HepG2 (cell line): ENCODE measurements around the gene PA2G4. TPM values are rescaled to one million over a fixed set of nuclear protein-coding genes. Genes with fewer than 3 reads are reported as not detected.

Source experiments
- ATRX ChIP-seq: sonication (generic); formaldehyde crosslinking; IDR thresholded peaks from 2 replicates; pipeline ENCODE4 v1.4.0; 2020; ENCODE audit warnings: missing genetic modification reagents, borderline replicate concordance
- CEBPB ChIP-seq: IDR thresholded peaks from 2 replicates; pipeline ENCODE4 v1.6.1; 2011; ENCODE audit warnings: low read depth, low read length, improper control_type of control experiment, borderline replicate concordance
- GTF2F1 ChIP-seq: fragments of 150-350 bp; IDR thresholded peaks from 2 replicates; pipeline ENCODE4 v1.6.1; 2014; ENCODE audit warnings: low read length
- NCOR1 ChIP-seq: fragments of 200-600 bp; sonication (generic); IDR thresholded peaks from 2 replicates; pipeline ENCODE4 v1.7.0; 2017; ENCODE audit warnings: antibody characterized with exemption, low read length, borderline replicate concordance
- NKX3-1 ChIP-seq: sonication (generic); formaldehyde crosslinking; IDR thresholded peaks from 2 replicates; pipeline ENCODE4 v1.5.0; 2020; ENCODE audit warnings: missing genetic modification reagents
- SCMH1 ChIP-seq: sonication (generic); formaldehyde crosslinking; IDR thresholded peaks from 2 replicates; pipeline ENCODE4 v1.9.0; 2021; ENCODE audit warnings: missing genetic modification reagents, mild to moderate bottlenecking, borderline replicate concordance
- TEAD3 ChIP-seq: optimal IDR thresholded peaks from 2 replicates; pipeline ENCODE3; 2016; ENCODE audit warnings: borderline replicate concordance
- ZEB1 ChIP-seq: IDR thresholded peaks from 2 replicates; pipeline ENCODE4 v1.6.1; 2012; ENCODE audit warnings: mild to moderate bottlenecking, low read depth, inconsistent platforms; ENCODE audit not compliant: insufficient replicate concordance
- ZFP62 ChIP-seq: sonication (generic); formaldehyde crosslinking; IDR thresholded peaks from 2 replicates; pipeline ENCODE4 v1.4.0; 2020; ENCODE audit warnings: missing genetic modification reagents
- ZKSCAN1 ChIP-seq: fragments of 150-350 bp; IDR thresholded peaks from 2 replicates; pipeline ENCODE4 v1.6.1; 2014; ENCODE audit warnings: low read length
- ZNF441 ChIP-seq: sonication (generic); formaldehyde crosslinking; IDR thresholded peaks from 2 replicates; pipeline ENCODE4 v1.7.0; 2021; ENCODE audit warnings: missing genetic modification reagents, borderline replicate concordance
- ZNF496 ChIP-seq: sonication (generic); formaldehyde crosslinking; IDR thresholded peaks from 2 replicates; pipeline ENCODE4 v1.8.1; 2023; ENCODE audit warnings: mild to moderate bottlenecking, moderate library complexity, missing genetic modification reagents; ENCODE audit not compliant: insufficient replicate concordance
- ZNF720 ChIP-seq: sonication (generic); formaldehyde crosslinking; IDR thresholded peaks from 2 replicates; pipeline ENCODE4 v1.4.0; 2020; ENCODE audit warnings: missing genetic modification reagents
- ZNF891 ChIP-seq: sonication (generic); formaldehyde crosslinking; IDR thresholded peaks from 2 replicates; pipeline ENCODE4 v1.5.0; 2020; ENCODE audit warnings: mild to moderate bottlenecking, missing genetic modification reagents
- polyA plus RNA-seq, 8 experiments: library from polyadenylated mRNA; depleted of rRNA in 3 of 8; stranded (reverse) in 7 of 8; unstranded in 1 of 8; fragments of >200 nt; fragmentation: Illumina TruSeq in 4 of 8; extraction: Trizol in 4 of 8; gene quantifications; 2 replicates each; pipeline versions ENCODE4 v1.2.1 to v1.2.3, GENCODE V29; 2011 to 2016; ENCODE audit warnings: low read depth in 4 of 8, missing spikeins in 1 of 8, mixed read lengths in 1 of 8; ENCODE audit not compliant: insufficient read depth in 1 of 8
- total RNA-seq, 5 experiments: library from RNA; depleted of rRNA; stranded (reverse); fragments of >200 nt; fragmentation: Illumina TruSeq; extraction: Trizol; gene quantifications; 2 replicates each; pipeline ENCODE4 v1.2.3, GENCODE V29; 2016; ENCODE audit warnings: low read depth in 1 of 5
- TF ChIP-seq, protein P1 (sequence below): sonication (generic); formaldehyde crosslinking; IDR thresholded peaks from 2 replicates; pipeline ENCODE4; 2020; ENCODE audit warnings: missing genetic modification reagents, mild to moderate bottlenecking, borderline replicate concordance
- TF ChIP-seq, protein P2 (sequence below): fragments of 450-650 bp; IDR thresholded peaks from 2 replicates; pipeline ENCODE4 v1.6.1; 2017; ENCODE audit warnings: mild to moderate bottlenecking
- TF ChIP-seq, protein P3 (sequence below): sonication (generic); formaldehyde crosslinking; IDR thresholded peaks from 2 replicates; pipeline ENCODE4 v1.5.0; 2020; ENCODE audit warnings: mild to moderate bottlenecking, missing genetic modification reagents, borderline replicate concordance
- TF ChIP-seq, protein P4 (sequence below): sonication (generic); formaldehyde crosslinking; IDR thresholded peaks from 2 replicates; pipeline ENCODE4 v1.9.0; 2022; ENCODE audit warnings: low read depth, missing genetic modification reagents

Gene PA2G4
- total and polyA plus RNA-seq, 2 of the 13 experiments (the other 11 are each of a cell fraction or from before 2014, with no cell fraction given): 147 to 240 TPM

DNA sequence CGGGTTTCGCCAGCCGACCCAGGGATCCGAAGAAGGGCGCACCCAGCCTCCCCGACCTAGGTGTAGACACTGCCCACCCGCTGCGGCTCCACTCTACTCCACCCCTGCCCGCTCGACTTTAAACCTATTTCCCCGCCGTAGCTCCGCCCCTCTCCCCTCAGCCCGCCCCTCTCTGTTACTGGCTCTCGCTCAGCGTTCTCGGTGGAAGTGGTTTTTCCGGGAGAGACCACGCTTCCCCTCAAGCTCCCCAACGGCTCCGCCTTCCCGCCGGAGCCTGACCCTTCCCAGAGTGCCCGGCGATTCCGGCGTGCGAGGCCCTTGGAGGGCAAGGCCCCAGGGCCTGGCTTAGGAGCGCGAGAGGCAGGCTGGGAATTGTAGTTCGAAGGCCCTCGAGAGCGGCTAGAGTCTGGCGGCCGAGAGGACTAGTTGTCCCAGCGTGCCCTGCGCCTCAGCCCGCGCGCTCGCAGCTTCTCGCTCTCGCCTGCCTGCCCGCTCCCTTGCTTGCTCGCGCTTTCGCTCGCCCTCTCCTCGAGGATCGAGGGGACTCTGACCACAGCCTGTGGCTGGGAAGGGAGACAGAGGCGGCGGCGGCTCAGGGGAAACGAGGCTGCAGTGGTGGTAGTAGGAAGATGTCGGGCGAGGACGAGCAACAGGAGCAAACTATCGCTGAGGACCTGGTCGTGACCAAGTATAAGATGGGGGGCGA, at the start of gene PA2G4 (continued):
- no peak for TF ChIP-seq ZNF496 (CRISPR knock-in tag)
- peak; percentile 69 for TF ChIP-seq ZEB1
- TF ChIP-seq ZNF720 (CRISPR knock-in tag): no peak
- TF ChIP-seq, protein P1, sequence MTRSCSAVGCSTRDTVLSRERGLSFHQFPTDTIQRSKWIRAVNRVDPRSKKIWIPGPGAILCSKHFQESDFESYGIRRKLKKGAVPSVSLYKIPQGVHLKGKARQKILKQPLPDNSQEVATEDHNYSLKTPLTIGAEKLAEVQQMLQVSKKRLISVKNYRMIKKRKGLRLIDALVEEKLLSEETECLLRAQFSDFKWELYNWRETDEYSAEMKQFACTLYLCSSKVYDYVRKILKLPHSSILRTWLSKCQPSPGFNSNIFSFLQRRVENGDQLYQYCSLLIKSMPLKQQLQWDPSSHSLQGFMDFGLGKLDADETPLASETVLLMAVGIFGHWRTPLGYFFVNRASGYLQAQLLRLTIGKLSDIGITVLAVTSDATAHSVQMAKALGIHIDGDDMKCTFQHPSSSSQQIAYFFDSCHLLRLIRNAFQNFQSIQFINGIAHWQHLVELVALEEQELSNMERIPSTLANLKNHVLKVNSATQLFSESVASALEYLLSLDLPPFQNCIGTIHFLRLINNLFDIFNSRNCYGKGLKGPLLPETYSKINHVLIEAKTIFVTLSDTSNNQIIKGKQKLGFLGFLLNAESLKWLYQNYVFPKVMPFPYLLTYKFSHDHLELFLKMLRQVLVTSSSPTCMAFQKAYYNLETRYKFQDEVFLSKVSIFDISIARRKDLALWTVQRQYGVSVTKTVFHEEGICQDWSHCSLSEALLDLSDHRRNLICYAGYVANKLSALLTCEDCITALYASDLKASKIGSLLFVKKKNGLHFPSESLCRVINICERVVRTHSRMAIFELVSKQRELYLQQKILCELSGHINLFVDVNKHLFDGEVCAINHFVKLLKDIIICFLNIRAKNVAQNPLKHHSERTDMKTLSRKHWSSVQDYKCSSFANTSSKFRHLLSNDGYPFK (CRISPR knock-in tag): peak; percentile 89
- no peak; the same call in 1 of the 2 replicates for TF ChIP-seq ZKSCAN1
- TF ChIP-seq, protein P2, sequence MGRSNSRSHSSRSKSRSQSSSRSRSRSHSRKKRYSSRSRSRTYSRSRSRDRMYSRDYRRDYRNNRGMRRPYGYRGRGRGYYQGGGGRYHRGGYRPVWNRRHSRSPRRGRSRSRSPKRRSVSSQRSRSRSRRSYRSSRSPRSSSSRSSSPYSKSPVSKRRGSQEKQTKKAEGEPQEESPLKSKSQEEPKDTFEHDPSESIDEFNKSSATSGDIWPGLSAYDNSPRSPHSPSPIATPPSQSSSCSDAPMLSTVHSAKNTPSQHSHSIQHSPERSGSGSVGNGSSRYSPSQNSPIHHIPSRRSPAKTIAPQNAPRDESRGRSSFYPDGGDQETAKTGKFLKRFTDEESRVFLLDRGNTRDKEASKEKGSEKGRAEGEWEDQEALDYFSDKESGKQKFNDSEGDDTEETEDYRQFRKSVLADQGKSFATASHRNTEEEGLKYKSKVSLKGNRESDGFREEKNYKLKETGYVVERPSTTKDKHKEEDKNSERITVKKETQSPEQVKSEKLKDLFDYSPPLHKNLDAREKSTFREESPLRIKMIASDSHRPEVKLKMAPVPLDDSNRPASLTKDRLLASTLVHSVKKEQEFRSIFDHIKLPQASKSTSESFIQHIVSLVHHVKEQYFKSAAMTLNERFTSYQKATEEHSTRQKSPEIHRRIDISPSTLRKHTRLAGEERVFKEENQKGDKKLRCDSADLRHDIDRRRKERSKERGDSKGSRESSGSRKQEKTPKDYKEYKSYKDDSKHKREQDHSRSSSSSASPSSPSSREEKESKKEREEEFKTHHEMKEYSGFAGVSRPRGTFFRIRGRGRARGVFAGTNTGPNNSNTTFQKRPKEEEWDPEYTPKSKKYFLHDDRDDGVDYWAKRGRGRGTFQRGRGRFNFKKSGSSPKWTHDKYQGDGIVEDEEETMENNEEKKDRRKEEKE: no peak
- TF ChIP-seq NCOR1: no peak
- TF ChIP-seq ZNF441 (CRISPR knock-in tag): peak; percentile 83
- no peak; the same call in 1 of the 2 replicates for TF ChIP-seq NKX3-1 (CRISPR knock-in tag)
- TF ChIP-seq, protein P3, sequence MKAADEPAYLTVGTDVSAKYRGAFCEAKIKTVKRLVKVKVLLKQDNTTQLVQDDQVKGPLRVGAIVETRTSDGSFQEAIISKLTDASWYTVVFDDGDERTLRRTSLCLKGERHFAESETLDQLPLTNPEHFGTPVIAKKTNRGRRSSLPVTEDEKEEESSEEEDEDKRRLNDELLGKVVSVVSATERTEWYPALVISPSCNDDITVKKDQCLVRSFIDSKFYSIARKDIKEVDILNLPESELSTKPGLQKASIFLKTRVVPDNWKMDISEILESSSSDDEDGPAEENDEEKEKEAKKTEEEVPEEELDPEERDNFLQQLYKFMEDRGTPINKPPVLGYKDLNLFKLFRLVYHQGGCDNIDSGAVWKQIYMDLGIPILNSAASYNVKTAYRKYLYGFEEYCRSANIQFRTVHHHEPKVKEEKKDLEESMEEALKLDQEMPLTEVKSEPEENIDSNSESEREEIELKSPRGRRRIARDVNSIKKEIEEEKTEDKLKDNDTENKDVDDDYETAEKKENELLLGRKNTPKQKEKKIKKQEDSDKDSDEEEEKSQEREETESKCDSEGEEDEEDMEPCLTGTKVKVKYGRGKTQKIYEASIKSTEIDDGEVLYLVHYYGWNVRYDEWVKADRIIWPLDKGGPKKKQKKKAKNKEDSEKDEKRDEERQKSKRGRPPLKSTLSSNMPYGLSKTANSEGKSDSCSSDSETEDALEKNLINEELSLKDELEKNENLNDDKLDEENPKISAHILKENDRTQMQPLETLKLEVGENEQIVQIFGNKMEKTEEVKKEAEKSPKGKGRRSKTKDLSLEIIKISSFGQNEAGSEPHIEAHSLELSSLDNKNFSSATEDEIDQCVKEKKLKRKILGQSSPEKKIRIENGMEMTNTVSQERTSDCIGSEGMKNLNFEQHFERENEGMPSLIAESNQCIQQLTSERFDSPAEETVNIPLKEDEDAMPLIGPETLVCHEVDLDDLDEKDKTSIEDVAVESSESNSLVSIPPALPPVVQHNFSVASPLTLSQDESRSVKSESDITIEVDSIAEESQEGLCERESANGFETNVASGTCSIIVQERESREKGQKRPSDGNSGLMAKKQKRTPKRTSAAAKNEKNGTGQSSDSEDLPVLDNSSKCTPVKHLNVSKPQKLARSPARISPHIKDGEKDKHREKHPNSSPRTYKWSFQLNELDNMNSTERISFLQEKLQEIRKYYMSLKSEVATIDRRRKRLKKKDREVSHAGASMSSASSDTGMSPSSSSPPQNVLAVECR (CRISPR knock-in tag): peak; percentile 92
- TF ChIP-seq TEAD3 (CRISPR knock-in tag): no peak
- no peak for TF ChIP-seq CEBPB
- TF ChIP-seq ZFP62 (CRISPR knock-in tag): peak; percentile 22; the same call in 1 of the 2 replicates
- TF ChIP-seq GTF2F1: no peak
- peak; percentile 46; the same call in 1 of the 2 replicates for TF ChIP-seq ZNF891 (CRISPR knock-in tag)
- no peak for TF ChIP-seq ATRX (CRISPR knock-in tag)
- TF ChIP-seq SCMH1 (CRISPR knock-in tag): no peak
- TF ChIP-seq, protein P4, sequence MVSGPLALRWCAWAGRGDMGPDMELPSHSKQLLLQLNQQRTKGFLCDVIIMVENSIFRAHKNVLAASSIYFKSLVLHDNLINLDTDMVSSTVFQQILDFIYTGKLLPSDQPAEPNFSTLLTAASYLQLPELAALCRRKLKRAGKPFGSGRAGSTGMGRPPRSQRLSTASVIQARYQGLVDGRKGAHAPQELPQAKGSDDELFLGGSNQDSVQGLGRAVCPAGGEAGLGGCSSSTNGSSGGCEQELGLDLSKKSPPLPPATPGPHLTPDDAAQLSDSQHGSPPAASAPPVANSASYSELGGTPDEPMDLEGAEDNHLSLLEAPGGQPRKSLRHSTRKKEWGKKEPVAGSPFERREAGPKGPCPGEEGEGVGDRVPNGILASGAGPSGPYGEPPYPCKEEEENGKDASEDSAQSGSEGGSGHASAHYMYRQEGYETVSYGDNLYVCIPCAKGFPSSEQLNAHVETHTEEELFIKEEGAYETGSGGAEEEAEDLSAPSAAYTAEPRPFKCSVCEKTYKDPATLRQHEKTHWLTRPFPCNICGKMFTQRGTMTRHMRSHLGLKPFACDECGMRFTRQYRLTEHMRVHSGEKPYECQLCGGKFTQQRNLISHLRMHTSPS (CRISPR knock-in tag): peak; percentile 67; the same call in 1 of the 2 replicates
